Measurements from ENCODE around the gene ASXL1. TPM values are rescaled to one million over a fixed set of nuclear protein-coding genes. Genes with fewer than 3 reads are reported as not detected.

ASXL1 gene
- total and polyA plus RNA-seq, 2 donors from 2014 or later = 16.2 to 71.1 TPM

DNA sequence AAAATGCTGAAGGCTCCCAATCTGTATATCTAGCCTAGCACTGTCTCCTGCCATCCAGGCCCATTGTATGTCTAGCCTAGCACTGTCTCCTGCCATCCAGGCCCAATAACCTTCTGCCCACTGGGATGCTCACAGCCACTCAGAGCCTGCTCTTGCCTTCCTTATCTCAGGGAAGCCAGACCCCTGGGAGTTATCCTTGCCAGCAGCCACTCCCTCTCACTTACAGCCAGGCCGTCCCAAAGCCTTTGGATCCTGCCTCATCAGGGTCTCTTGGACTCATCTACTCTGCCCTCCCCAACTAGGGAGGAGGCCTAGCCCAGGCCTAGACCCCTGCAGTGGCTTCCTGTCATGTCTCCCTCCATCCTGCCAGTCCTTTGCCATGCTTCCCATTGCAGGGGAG, 43.4 kb upstream of the ASXL1 start:
- no peak overlapping the region for H3K27ac ChIP-seq (ENCODE audit: low read depth in 2 of 2, low read length in 2 of 2)
- TF ChIP-seq, protein P1, sequence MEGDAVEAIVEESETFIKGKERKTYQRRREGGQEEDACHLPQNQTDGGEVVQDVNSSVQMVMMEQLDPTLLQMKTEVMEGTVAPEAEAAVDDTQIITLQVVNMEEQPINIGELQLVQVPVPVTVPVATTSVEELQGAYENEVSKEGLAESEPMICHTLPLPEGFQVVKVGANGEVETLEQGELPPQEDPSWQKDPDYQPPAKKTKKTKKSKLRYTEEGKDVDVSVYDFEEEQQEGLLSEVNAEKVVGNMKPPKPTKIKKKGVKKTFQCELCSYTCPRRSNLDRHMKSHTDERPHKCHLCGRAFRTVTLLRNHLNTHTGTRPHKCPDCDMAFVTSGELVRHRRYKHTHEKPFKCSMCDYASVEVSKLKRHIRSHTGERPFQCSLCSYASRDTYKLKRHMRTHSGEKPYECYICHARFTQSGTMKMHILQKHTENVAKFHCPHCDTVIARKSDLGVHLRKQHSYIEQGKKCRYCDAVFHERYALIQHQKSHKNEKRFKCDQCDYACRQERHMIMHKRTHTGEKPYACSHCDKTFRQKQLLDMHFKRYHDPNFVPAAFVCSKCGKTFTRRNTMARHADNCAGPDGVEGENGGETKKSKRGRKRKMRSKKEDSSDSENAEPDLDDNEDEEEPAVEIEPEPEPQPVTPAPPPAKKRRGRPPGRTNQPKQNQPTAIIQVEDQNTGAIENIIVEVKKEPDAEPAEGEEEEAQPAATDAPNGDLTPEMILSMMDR (IDR thresholded peaks at IDR 0.05; ENCODE audit: borderline replicate concordance, extremely low read depth, insufficient read depth) = no peak
- intact Hi-C loops (cut with DNase I) = no loop called here
- peaks cover 0 to 3% (median 0%) of the 10 kb centered on the region in 3 donors for H3K4me1 ChIP-seq (ENCODE audit: control insufficient read depth in 2 of 3, insufficient read depth in 2 of 3, low read depth in 1 of 3, low read length in 3 of 3)
- no peak overlapping the region for H3K9ac ChIP-seq (ENCODE audit: low read length in 3 of 3)
- DNase-seq = no peak
- H3K36me3 ChIP-seq (ENCODE audit: control insufficient read depth in 2 of 3, insufficient read depth in 3 of 3, low read length in 3 of 3) = peaks cover 0 to 34% (median 25%) of the 10 kb centered on the region in 3 donors
- FAIRE-seq = no peak
- H3K4me3 ChIP-seq (ENCODE audit: low read length in 3 of 3) = no peak overlapping the region
- H3K9me3 ChIP-seq (ENCODE audit: control insufficient read depth in 2 of 3, insufficient read depth in 1 of 3, low read length in 3 of 3) = no peaks in the 10 kb centered on the region
- no peaks in the 10 kb centered on the region for H3K27me3 ChIP-seq (ENCODE audit: control insufficient read depth, insufficient read depth, low read length)

DNA sequence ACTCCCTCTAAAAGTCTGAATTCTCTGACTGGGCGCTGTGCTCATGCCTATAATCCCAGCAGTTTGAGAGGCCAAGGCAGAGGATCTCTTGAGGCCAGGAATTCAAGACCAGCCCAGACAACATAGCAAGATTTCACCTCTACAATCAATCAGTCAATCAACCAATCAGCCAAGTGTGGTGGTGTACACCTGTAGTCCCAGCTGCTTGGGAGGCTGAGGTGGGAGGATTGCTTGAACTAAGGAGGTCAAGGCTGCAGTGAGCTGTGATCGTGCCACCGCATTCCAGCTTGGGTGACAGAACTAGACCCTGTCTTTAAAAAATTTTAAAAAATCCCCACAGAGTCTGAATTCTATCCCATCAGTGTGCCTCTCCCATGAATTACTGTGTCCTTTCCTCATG, 42.7 kb upstream of the ASXL1 start:
- DNase-seq (no peak), FAIRE-seq (no peak)
- TF ChIP-seq, protein P1 (IDR thresholded peaks at IDR 0.05; ENCODE audit: borderline replicate concordance, extremely low read depth, insufficient read depth) = no peak
- Histone ChIP-seq H3K9me3 (ENCODE audit: control insufficient read depth in 2 of 3, insufficient read depth in 1 of 3, low read length in 3 of 3) (no peaks in the 10 kb centered on the region), H3K27me3 (ENCODE audit: control insufficient read depth, insufficient read depth, low read length) (no peaks in the 10 kb centered on the region), H3K9ac (ENCODE audit: low read length in 3 of 3) (no peak overlapping the region), H3K4me1 (ENCODE audit: control insufficient read depth in 2 of 3, insufficient read depth in 2 of 3, low read depth in 1 of 3, low read length in 3 of 3) (peaks cover 0 to 3% (median 0%) of the 10 kb centered on the region in 3 donors), H3K36me3 (ENCODE audit: control insufficient read depth in 2 of 3, insufficient read depth in 3 of 3, low read length in 3 of 3) (peaks cover 0 to 30% (median 20%) of the 10 kb centered on the region in 3 donors), H3K4me3 (ENCODE audit: low read length in 3 of 3) (no peak overlapping the region), H3K27ac (ENCODE audit: low read depth in 2 of 2, low read length in 2 of 2) (no peak overlapping the region)
- intact Hi-C loops (cut with DNase I) = no loop called here

DNA sequence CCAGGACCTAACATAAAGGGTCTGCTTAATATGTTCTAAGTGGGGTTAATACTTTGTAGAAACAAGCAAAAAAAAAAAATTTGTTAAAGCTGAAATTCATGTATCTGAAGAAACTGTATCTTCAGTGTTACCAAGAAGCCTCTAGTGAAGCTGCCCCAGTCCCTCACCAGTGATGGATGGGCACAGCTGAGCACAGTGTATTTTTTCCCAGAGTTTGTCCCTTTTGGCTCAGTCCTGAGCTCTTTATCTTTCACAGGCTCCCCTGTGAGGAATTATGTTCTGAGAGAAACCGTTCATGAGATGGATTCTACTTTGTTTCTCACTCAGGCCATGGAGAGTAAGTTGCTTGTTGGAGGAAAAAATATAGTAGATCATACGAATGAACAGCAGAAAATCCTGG, 42.2 kb upstream of the ASXL1 start:
- no peak overlapping the region for H3K27ac ChIP-seq (ENCODE audit: low read depth in 2 of 2, low read length in 2 of 2)
- H3K4me3 ChIP-seq (ENCODE audit: low read length in 3 of 3) = no peak overlapping the region
- no peak for DNase-seq
- intact Hi-C loops (cut with DNase I) = no loop called here
- H3K9me3 ChIP-seq (ENCODE audit: control insufficient read depth in 2 of 3, insufficient read depth in 1 of 3, low read length in 3 of 3) = no peaks in the 10 kb centered on the region
- TF ChIP-seq, protein P1 (IDR thresholded peaks at IDR 0.05; ENCODE audit: borderline replicate concordance, extremely low read depth, insufficient read depth) = no peak
- H3K4me1 ChIP-seq (ENCODE audit: control insufficient read depth in 2 of 3, insufficient read depth in 2 of 3, low read depth in 1 of 3, low read length in 3 of 3) = peaks cover 0 to 3% (median 0%) of the 10 kb centered on the region in 3 donors
- FAIRE-seq = no peak
- H3K36me3 ChIP-seq (ENCODE audit: control insufficient read depth in 2 of 3, insufficient read depth in 3 of 3, low read length in 3 of 3) = peaks cover 0 to 29% (median 16%) of the 10 kb centered on the region in 3 donors
- no peaks in the 10 kb centered on the region for H3K27me3 ChIP-seq (ENCODE audit: control insufficient read depth, insufficient read depth, low read length)
- H3K9ac ChIP-seq (ENCODE audit: low read length in 3 of 3) = no peak overlapping the region

DNA sequence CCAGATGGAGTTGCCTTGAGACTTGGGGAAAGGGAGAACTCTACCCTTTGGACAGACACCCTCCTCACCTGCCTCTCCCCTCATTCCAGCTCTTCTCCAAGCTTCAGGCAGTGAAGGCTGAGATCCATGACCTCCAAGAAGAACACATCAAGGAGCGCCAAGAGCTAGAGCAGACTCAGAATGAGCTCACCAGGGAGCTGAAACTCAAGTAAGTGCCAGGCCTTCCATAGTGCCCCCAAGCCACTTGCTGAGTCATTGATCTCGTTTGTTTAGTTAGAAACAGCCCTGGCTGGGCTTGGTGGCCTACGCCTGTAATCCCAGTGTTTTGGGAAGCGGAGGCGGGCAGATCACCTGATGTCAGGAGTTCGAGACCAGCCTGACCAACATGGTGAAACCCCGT, 41.5 kb upstream of the ASXL1 start:
- intact Hi-C loops (cut with DNase I) = no loop called here
- no peak for DNase-seq
- TF ChIP-seq, protein P1 (IDR thresholded peaks at IDR 0.05; ENCODE audit: borderline replicate concordance, extremely low read depth, insufficient read depth) = no peak
- FAIRE-seq = no peak
- H3K27ac ChIP-seq (ENCODE audit: low read depth in 2 of 2, low read length in 2 of 2) = no peak overlapping the region
- no peaks in the 10 kb centered on the region for H3K9me3 ChIP-seq (ENCODE audit: control insufficient read depth in 2 of 3, insufficient read depth in 1 of 3, low read length in 3 of 3)
- H3K27me3 ChIP-seq (ENCODE audit: control insufficient read depth, insufficient read depth, low read length) = no peaks in the 10 kb centered on the region
- H3K4me1 ChIP-seq (ENCODE audit: control insufficient read depth in 2 of 3, insufficient read depth in 2 of 3, low read depth in 1 of 3, low read length in 3 of 3) = peaks cover 0 to 3% (median 0%) of the 10 kb centered on the region in 3 donors
- H3K4me3 ChIP-seq (ENCODE audit: low read length in 3 of 3) = no peak overlapping the region
- no peak overlapping the region for H3K9ac ChIP-seq (ENCODE audit: low read length in 3 of 3)
- H3K36me3 ChIP-seq (ENCODE audit: control insufficient read depth in 2 of 3, insufficient read depth in 3 of 3, low read length in 3 of 3) = peaks cover 0 to 27% (median 14%) of the 10 kb centered on the region in 3 donors
